Activated T-helper 1 cell treated with anti-CD3 and anti-CD28 coated beads, Interleukin-12 subunit alpha, Interleukin-12 subunit beta, Interleukin-2, Interleukin-4 antibody, amounts not matched to agents 30 ng/mL and 10 ng/mL and 1 ng/mL, durations not matched to agents 14 hours and 24 hours and 36 hours (primary cell): ENCODE results near the gene HCN4. TPM values are rescaled to one million over a fixed set of nuclear protein-coding genes. Genes with fewer than 3 reads are reported as not detected.

Experiments
- DNase-seq: peaks from one replicate; pipeline ENCODE4 v3.0.0; 2021; ENCODE audit warnings: low spot score
- H3K27ac Mint-ChIP-seq: one replicate; pipeline ENCODE4 v1.8.0; 2021; ENCODE audit warnings: mild to moderate bottlenecking, mixed read lengths
- H3K27me3 Mint-ChIP-seq: one replicate; pipeline ENCODE4 v1.8.0; 2022; ENCODE audit warnings: mild to moderate bottlenecking, moderate library complexity, mixed read lengths; ENCODE audit not compliant: insufficient read depth
- H3K36me3 Mint-ChIP-seq: one replicate; pipeline ENCODE4 v1.8.0; 2021; ENCODE audit warnings: low read depth, mixed read lengths
- H3K4me1 Mint-ChIP-seq: one replicate; pipeline ENCODE4 v1.8.0; 2021; ENCODE audit warnings: low read depth, mixed read lengths
- H3K4me3 Mint-ChIP-seq: one replicate; pipeline ENCODE4 v1.8.0; 2021; ENCODE audit warnings: mild to moderate bottlenecking, moderate library complexity, mixed read lengths
- H3K9me3 Mint-ChIP-seq: one replicate; pipeline ENCODE4 v1.8.0; 2021; ENCODE audit warnings: mixed read lengths
- intact Hi-C: fragments of 100-400 bp; cut with micrococcal nuclease; formaldehyde crosslinking; loops from one replicate; pipeline ENCODE4 v1.15.1; 2024
- total RNA-seq: library from RNA; stranded (reverse); gene quantifications from 2 replicates; pipeline ENCODE4 v1.2.3, GENCODE V29; 2022

Gene HCN4
- total RNA-seq, 1 donor from 2014 or later, result not detected

DNA sequence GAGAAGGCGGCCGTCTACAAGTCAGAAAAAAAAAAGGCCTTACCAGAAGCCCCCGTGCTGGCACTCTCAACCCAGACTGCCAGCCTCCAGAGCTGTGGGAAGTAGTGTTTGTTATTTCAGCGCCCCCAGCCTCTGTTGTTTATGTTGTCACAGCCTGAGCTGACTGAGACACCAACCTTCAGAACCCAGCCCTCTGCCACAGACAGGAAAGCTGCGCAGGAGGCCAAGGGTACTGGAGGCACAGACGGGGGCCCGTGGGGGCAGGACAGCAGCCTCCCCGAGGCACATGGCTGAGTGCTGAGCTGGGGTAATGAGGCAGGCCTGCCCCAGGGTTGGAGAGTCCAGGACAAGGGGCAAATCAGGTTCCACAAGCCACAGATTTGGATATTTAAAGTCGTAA is 33.7 kb downstream of the HCN4 start:
- H3K36me3 Mint-ChIP-seq, result no peaks in the 10 kb centered on the region
- no peaks in the 10 kb centered on the region for H3K27me3 Mint-ChIP-seq
- H3K27ac Mint-ChIP-seq, result no peak overlapping the region
- intact Hi-C loops, result no loop called here
- no peaks in the 10 kb centered on the region for H3K4me1 Mint-ChIP-seq
- H3K4me3 Mint-ChIP-seq, result no peak overlapping the region
- no peak for DNase-seq
- H3K9me3 Mint-ChIP-seq, result no peaks in the 10 kb centered on the region

DNA sequence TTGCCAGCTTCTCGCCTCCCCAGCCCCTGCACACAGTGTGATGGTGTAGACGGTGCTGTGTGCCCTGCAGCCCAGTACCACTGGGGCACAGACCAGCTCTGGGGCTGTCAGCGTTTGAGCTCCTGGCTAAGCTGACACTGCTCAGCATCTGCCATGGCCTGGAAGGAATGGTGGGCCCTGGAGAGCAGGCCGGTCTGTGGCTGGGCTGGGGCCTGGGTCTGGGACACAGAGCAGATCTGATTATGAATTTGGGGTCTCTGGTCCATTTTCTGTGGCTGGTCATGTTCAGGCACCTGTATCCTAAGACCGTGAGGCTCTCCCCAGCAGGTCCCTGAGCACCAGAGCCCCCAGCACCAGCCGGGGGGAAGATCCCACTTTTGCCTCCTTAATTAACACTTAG is 34.7 kb downstream of the HCN4 start:
- no peak overlapping the region for H3K4me3 Mint-ChIP-seq
- DNase-seq, result no peak
- H3K9me3 Mint-ChIP-seq, result no peaks in the 10 kb centered on the region
- no peak overlapping the region for H3K27ac Mint-ChIP-seq
- H3K4me1 Mint-ChIP-seq, result no peaks in the 10 kb centered on the region
- intact Hi-C loops, result no loop called here
- no peaks in the 10 kb centered on the region for H3K27me3 Mint-ChIP-seq
- no peaks in the 10 kb centered on the region for H3K36me3 Mint-ChIP-seq

DNA sequence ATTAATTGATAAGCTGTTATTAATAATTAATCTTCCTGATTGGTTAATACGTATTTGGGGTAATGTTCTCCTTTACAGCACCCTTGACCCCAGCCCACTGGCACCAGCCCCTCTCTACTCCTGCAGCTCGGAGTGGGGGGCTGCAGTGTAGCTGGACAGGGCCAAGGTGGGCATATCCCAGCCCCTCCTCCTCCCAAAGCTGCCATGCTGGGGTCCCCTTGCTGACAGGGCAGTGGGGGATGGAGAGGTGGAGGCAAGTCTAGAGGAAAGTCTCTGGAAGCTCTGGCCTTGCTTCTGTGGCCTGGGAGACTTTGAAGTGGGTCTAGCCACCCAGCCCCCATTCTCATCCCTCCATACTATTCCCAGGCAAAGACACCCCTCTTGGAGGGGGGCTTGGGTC is 35.8 kb downstream of the HCN4 start:
- intact Hi-C loops, result no loop called here
- no peak for DNase-seq
- Mint-ChIP-seq H3K27me3 (no peaks in the 10 kb centered on the region), H3K36me3 (no peaks in the 10 kb centered on the region), H3K4me1 (no peaks in the 10 kb centered on the region), H3K4me3 (no peak overlapping the region), H3K9me3 (no peaks in the 10 kb centered on the region), H3K27ac (no peak overlapping the region)

DNA sequence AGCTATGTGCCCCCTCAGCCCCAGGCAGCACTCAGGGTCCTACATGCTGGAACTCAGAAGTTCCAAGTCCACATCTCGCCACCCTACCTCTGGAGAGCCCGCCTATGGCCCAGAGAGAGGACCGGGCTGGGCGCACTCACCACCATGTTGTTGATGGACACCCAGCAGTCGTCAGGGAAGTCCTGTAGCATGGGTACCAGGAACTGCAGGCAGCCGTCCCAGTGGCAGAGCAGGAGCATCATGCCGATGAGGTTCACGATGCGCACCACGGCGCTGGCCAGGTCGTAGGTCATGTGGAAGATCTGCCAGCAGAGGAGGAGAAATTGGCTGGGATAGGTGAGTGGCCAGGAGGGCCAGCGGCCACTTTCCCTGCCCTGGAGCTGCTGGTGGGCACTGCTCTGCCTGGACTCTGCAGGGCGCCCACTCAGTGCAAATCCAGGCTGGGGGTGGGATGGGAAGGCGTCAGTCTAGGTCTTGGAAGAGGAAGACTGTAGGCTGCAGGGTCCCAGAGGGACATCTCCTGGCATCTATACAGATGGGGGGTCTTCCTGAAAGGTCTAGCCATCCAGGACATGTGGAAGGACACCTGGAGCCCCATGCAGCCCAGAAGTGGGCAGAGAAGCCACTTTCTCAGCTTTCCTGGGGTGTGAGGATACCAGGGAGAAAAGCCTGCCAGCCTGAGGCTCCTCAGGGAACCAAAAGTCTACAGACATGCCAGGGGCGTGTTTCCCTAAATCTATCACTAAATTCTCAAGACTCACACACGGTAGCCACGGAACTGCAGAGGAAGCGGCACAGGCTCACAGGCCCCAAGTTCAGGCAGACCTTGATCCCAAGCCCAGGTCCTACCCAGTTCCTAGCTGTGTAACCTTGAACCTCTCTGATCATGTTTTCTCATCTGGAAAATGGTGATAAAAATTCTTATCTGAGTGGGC is 36.5 kb downstream of the HCN4 start:
- no peaks in the 10 kb centered on the region for H3K27me3 Mint-ChIP-seq
- no peak overlapping the region for H3K27ac Mint-ChIP-seq
- H3K4me3 Mint-ChIP-seq, result no peak overlapping the region

DNA sequence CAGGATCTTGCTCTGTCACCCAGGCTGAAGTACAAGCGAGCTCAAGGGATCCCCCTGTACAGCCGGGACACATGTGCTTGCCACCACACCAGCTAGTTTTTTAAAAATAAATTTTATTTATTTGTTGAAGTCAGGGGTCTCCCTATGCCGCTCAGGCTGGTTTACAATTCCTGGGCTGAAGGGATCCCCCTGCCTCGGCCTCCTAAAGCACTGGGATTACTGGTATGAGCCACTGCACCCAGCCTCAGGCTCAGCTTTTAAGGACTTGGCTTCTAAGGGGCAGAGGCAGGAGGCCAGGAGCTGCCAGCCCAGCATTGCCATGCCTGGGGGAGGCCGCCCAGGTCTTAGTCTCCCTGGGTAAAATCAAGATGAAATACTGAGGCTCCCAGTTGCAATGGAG is 37.3 kb downstream of the HCN4 start:
- Mint-ChIP-seq H3K27me3 (peaks cover under 1% of the 10 kb centered on the region), H3K4me1 (no peaks in the 10 kb centered on the region), H3K9me3 (no peaks in the 10 kb centered on the region), H3K27ac (no peak overlapping the region), H3K4me3 (no peak overlapping the region), H3K36me3 (no peaks in the 10 kb centered on the region)
- DNase-seq, result no peak
- intact Hi-C loops, result no loop called here

More for the DNA sequence above, 36.5 kb downstream of the HCN4 start:
- H3K4me1 Mint-ChIP-seq, result no peaks in the 10 kb centered on the region
- DNase-seq, result no peak
- intact Hi-C loops, result no loop called here
- no peaks in the 10 kb centered on the region for H3K9me3 Mint-ChIP-seq
- no peaks in the 10 kb centered on the region for H3K36me3 Mint-ChIP-seq

DNA sequence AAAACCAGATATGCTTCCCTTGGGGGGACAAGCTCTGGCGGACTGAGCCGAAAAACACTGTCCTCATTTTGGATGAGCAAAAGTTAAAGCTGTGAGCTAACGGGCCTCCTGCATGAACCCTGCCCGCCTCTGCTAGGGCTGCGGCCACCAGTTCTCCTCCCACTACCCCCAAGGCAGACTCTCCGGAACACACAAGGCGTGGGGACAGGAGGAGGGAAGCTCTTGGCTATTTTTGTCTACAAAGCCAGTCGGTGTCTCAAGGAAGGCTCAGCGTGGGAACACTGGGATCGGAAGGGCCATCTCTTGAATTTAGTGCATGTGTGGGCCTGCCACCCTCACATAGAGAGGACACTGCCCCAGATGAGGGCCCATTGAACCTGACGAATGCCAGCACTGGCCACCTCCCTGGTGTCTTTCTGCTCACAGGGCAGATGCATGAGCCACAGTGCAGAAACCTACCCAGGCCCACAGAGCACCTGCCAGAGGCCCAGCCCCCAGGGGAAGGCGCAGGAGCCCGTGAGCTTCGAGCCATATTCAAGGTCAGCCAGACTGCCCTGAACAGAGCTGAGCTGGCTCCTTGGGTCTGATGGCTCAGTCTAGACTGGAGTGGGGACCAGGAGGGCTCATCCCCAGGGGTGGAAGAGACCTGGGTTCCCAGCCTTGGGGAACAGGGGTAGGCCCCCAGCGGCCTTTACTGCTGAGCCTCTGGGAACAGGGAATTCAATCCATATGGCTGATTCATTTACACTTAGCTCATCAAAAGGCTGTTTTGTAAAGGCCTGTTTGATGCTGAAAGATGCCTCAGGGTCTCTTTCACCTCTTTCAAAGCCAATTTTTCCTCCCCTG is 38.3 kb downstream of the HCN4 start:
- H3K36me3 Mint-ChIP-seq, result no peaks in the 10 kb centered on the region
- H3K27me3 Mint-ChIP-seq, result peaks cover 2% of the 10 kb centered on the region
- H3K27ac Mint-ChIP-seq, result no peak overlapping the region
- no peaks in the 10 kb centered on the region for H3K9me3 Mint-ChIP-seq
- H3K4me1 Mint-ChIP-seq, result peaks cover 10% of the 10 kb centered on the region
- H3K4me3 Mint-ChIP-seq, result no peak overlapping the region
- intact Hi-C loops, result no loop called here
- DNase-seq, result no peak

DNA sequence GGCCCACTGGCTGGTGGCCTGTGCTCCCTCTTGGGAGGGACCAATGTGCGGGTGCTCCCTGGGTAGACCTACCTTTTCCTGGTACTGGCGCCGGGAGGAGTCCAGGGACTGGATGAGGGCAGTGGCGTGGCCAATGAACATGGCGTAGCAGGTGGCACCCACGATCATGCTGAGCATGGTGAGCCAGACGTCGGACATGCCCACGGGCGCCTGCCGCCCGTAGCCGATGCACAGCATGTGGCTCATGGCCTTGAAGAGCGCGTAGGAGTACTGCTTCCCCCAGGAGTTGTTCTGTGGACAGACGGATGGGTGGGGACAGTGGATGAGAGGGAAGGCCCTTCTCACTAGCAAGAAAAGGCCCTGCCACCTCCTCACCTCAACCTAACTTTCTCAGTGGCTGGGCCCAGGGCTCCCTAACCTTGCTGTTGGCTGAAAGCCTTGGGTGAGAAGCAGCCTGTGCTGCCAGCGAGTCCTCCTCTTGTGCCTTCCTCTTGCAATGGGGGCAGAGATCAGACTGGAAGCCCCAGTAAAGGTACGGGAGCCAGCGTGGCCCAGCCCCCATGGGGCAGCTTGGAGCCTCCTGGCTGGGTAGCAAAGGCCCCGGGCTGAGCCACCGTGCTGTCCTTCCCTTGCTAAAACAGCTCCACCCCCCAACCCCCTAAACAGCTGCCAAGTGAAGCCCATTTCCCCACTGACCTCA is 39.1 kb downstream of the HCN4 start:
- no peak overlapping the region for H3K4me3 Mint-ChIP-seq
- H3K36me3 Mint-ChIP-seq, result no peaks in the 10 kb centered on the region
- peaks cover 11% of the 10 kb centered on the region for H3K4me1 Mint-ChIP-seq
- no peak for DNase-seq
- intact Hi-C loops, result no loop called here
- no peaks in the 10 kb centered on the region for H3K9me3 Mint-ChIP-seq
- peaks cover 2% of the 10 kb centered on the region for H3K27me3 Mint-ChIP-seq
- no peak overlapping the region for H3K27ac Mint-ChIP-seq

DNA sequence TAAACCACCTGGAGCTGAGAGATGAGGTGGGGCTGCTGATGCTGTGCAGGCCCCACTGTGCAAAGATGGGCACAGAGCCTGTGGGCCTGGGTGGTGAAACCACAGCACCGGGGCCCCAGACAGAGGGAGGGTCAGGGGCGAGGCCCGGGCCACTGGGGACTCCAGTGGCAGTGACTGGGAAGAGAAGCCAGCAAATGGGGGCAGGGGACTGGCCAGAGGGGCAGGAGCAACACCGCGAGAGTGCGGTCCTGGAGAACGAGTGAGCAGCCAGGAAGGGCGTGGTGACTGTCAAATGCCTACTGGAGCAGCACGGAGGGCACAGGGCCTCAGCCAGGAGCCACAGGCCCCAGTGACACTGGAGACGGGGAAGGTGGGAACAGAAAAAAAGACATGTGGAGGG is 39.8 kb downstream of the HCN4 start:
- Mint-ChIP-seq H3K36me3 (no peaks in the 10 kb centered on the region), H3K27ac (no peak overlapping the region), H3K9me3 (no peaks in the 10 kb centered on the region), H3K27me3 (peaks cover 2% of the 10 kb centered on the region), H3K4me3 (no peak overlapping the region), H3K4me1 (peaks cover 11% of the 10 kb centered on the region)
- intact Hi-C loops, result no loop called here
- DNase-seq, result no peak

DNA sequence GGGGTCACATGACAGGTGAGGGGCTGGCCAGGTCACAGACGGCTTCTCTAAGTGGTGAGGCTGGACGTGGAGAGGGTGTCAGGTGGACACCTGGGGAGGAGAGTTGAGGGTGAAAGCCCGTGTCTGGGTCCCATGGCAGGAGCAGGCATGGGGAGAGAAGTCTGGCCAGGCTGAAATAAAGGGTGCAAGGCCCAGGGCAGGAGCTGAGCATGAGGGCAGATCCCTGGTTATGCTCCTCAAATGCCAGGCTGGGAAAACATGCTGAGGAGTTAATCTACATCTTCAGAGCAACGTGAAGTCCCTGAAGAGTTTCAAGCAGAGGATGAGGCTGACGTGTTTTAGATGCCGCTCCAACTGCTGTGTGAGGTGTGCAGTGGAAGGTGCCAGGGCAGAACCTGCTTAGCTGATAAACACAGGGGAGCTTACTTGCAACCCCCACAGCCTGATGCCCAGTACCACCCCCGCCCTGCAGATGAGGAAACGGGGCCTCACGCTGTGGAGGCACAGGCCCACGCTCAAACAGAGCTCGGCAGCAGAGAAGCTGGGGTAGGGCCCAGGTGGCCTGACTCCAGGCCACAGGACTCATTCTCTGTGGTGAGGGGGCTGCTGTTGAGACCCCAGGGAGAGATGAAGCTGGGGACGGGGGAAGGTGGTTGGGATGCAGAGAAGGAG is 40.5 kb downstream of the HCN4 start:
- intact Hi-C loops, result no loop called here
- Mint-ChIP-seq H3K9me3 (no peaks in the 10 kb centered on the region), H3K4me1 (peaks cover 11% of the 10 kb centered on the region), H3K36me3 (no peaks in the 10 kb centered on the region), H3K27me3 (peaks cover 2% of the 10 kb centered on the region), H3K27ac (no peak overlapping the region), H3K4me3 (no peak overlapping the region)
- no peak for DNase-seq

DNA sequence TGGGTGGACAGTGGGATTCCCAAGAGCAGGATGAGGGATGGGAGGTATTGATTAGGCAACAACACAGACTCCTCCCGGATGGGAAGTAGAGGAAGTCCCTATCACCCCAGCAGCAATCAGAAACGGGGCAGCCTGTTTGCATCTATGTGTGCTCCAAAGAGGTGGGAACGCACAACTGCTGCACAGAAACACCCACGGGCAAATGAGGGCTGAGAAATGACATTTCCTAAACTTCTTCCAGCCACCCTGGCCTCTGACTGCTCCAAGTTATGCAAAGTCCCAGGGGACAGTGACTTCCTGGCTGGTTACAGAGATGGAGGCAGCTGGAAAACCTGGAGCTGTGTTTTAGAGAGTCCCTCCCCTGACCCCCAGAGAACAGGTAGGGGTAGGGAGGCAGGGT is 42.6 kb downstream of the HCN4 start:
- H3K36me3 Mint-ChIP-seq, result no peaks in the 10 kb centered on the region
- peaks cover 11% of the 10 kb centered on the region for H3K4me1 Mint-ChIP-seq
- H3K27me3 Mint-ChIP-seq, result peaks cover 2% of the 10 kb centered on the region
- no peak for DNase-seq
- H3K27ac Mint-ChIP-seq, result no peak overlapping the region
- no peak overlapping the region for H3K4me3 Mint-ChIP-seq
- intact Hi-C loops, result no loop called here
- no peaks in the 10 kb centered on the region for H3K9me3 Mint-ChIP-seq

DNA sequence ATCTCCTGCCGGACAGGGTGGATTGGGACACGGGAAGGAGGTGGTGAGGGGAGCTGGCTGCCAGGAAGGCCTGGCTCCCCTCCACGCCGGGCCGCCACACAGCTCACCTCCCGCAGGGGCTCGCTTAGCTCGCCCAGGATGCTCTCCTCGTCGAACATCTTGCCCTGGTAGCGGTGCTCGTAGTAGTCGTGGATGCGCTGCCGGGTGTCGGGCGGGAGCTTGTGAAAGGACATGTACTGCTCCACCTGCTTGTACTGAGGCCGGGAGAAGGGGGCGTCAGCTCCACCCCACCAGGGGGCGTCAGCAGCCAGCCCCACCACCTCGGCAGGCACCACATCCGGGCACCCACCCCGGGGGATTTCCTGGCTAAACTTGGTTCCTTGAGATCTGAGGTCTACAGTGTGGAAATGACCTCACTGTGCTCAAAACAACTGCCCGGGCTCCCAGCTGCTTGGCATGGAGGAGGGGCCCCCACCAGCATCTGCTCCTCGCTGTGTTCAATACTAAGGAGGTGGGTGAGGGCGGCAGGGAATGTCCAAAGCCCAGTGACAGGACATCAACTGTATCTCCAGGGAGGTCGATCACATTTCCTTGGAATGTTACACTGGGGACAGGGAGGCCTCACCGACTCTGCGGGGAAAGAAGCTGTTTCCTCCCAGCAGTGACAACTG is 43.4 kb downstream of the HCN4 start:
- H3K36me3 Mint-ChIP-seq, result no peaks in the 10 kb centered on the region
- intact Hi-C loops, result no loop called here
- no peaks in the 10 kb centered on the region for H3K9me3 Mint-ChIP-seq
- peaks cover 11% of the 10 kb centered on the region for H3K4me1 Mint-ChIP-seq
- no peak for DNase-seq
- H3K27ac Mint-ChIP-seq, result no peak overlapping the region
- peak overlapping the region; percentile 26 for H3K4me3 Mint-ChIP-seq
- H3K27me3 Mint-ChIP-seq, result peaks cover 2% of the 10 kb centered on the region
